ENCODE results near the gene EFCAB12. TPM values are rescaled to one million over a fixed set of nuclear protein-coding genes. Genes with fewer than 3 reads are reported as not detected.
"Not testable (repeated sequence)": the region's sequence is repeated elsewhere in the genome, so short reads cannot be mapped to it uniquely, and the experiment has no call there.

EFCAB12 gene
- total RNA-seq, 2 experiments from 2014 or later: 0.69 TPM

DNA sequence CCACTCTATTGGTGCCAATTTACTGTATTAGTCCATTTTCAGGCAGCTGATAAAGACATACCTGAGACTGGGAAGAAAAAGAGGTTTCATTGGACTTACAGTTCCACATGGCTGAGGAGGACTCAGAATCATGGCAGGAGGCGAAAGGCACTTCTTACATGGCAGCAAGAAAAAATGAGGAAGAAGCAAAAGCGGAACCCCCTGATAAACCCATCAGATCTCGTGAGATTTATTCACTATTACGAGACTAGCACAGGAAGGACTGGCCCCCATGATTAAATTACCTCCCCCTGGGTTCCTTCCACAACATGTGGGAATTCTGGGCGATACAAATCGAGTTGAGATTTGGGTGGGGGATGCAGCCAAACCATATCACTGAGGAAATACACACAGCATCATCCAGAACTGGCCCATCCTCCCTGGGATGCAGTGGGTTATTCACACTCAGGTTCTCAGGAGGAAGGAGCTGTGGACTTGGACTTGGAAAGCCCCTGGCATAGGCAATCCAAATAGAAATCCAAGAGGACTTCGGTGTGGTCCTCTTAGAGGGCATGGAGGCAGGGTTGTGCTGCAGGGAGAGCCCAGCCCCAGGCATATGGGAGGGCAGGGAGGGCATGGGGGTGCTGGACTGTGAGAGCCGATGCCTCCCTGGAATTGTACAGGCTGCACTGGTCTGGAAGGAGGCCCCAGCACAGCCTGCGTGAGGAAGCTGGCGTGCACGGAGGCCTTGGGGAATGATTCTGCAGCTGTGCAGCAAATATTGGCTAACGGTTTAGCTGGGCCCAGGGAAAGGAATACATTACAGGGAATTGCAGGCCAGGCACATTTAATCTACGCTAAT lies 62.9 kb downstream of the EFCAB12 start:
- ChIA-PET CTCF (no interaction called here), POLR2A (no interaction called here)
- Mint-ChIP-seq H3K4me3 (no peak overlapping the region), H3K27me3 (peaks cover 2% of the 10 kb centered on the region), H3K27ac (no peak overlapping the region), H3K4me1 (no peaks in the 10 kb centered on the region), H3K36me3 (ENCODE audit: low read depth) (no peaks in the 10 kb centered on the region), H3K9me3 (no peaks in the 10 kb centered on the region)
- DNase-seq: no peak

DNA sequence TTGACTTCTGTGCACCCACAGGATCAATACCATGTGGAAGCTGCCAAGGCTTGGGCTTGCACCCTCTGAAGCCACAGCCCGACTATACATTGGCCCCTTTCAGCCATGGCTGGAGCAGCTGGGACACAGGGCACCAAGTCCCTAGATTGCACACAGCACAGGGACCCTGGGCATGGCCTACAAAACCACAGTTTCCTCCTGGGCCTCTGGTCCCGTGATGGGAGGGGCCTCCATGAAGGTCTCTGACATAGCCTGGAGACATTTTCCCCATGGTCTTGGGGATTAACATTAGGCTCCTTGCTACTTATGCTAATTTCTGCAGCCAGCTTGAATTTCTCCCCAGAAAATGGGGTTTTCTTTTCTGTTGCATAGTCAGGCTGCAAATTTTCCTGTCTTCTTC lies 63.6 kb downstream of the EFCAB12 start:
- DNase-seq; CTCF ChIA-PET; H3K9me3 Mint-ChIP-seq; H3K4me1 Mint-ChIP-seq; H3K4me3 Mint-ChIP-seq; H3K27me3 Mint-ChIP-seq; H3K36me3 Mint-ChIP-seq (ENCODE audit: low read depth); H3K27ac Mint-ChIP-seq; POLR2A ChIA-PET: not testable (repeated sequence)

DNA sequence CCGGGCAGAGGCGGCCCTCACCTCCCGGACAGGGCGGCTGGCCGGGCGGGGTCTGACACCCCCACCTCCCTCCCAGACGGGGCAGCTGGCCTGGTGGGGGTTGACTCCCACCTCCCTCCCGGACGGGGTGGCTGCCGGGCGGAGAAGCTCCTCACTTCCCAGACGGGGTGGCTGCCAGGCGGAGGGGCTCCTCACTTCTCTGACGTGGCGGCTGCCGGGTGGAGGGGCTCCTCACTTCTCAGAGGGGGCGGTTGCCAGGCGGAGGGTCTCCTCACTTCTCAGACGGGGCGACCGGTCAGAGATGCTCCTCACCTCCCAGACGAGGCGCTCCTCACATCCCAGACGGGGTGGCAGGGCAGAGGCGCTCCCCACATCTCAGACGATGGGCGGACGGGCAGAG lies 65.1 kb downstream of the EFCAB12 start:
- H3K9me3 Mint-ChIP-seq; H3K27me3 Mint-ChIP-seq; H3K36me3 Mint-ChIP-seq (ENCODE audit: low read depth); CTCF ChIA-PET; H3K27ac Mint-ChIP-seq; DNase-seq; H3K4me1 Mint-ChIP-seq; H3K4me3 Mint-ChIP-seq; POLR2A ChIA-PET: not testable (repeated sequence)

DNA sequence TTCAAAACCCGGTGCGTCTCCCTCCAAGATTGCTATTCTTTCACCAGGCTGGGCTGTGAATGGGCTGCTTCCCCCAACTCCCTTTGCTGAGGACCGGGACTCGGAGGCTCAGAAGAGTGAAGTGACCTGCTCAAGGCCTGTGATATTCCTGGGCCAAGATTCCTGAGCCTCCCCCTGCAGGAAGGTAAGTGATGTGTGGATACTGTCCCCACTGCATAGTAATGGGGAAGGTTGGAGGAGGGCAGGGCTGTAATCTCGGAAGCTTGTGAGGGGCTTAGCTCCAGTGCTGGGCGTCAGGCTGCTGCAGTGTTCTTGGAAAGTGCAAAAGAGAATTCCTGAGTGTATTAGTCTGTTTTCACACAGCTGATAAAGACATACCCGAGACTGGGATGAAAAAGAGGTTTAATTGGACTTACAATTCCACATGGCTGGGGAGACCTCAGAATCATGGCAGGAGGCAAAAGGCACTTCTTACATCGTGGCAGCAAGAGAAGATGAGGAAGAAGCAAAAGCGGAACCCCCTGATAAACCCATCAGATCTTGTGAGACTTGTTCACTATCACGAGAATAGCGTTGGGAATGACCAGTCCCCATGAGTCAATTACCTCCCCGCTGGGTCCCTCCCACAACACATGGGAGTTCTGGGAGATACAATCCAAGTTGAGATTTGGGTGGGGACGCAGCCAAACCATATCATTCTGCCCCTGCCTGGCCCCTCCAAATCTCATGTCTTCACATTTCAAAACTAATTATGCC lies 67.6 kb downstream of the EFCAB12 start:
- Mint-ChIP-seq H3K9me3 (no peaks in the 10 kb centered on the region), H3K36me3 (ENCODE audit: low read depth) (no peaks in the 10 kb centered on the region), H3K4me1 (no peaks in the 10 kb centered on the region), H3K27me3 (no peaks in the 10 kb centered on the region), H3K27ac (no peak overlapping the region), H3K4me3 (no peak overlapping the region)
- ChIA-PET POLR2A (no interaction called here), CTCF (interaction anchor here (0.6 to 1.0 kb wide), 2 partner anchors 24 to 43 kb away, joined by 3 read pairs; no protein-coding TSS in a partner anchor)
- DNase-seq: no peak

DNA sequence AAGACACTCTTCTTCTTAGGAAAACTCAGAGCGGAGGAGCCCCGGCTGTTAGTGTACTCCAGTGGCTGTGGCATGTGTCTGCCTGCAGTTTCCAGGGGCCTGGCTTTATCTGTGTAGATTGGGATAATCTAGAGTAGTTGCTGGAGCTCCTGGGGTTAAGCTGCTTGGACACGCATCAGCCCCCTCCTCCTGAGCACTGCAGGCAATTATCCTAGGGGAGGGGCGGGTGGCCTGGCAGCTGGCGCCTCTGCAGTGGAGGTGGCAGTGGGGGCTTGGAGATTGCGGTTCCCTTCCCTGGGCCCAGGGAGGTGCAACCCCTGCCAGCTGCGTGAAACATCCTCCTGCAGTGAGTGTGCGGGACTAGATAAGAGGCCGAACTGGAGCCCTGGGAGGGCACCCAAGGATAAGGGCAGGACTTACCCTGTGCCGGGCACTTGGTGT lies 68.2 kb downstream of the EFCAB12 start:
- H3K4me3 Mint-ChIP-seq: no peak overlapping the region
- CTCF ChIA-PET: interaction anchor here (1.0 kb wide), 1 partner anchor 42 kb away, joined by 3 read pairs; no protein-coding TSS in a partner anchor

DNA sequence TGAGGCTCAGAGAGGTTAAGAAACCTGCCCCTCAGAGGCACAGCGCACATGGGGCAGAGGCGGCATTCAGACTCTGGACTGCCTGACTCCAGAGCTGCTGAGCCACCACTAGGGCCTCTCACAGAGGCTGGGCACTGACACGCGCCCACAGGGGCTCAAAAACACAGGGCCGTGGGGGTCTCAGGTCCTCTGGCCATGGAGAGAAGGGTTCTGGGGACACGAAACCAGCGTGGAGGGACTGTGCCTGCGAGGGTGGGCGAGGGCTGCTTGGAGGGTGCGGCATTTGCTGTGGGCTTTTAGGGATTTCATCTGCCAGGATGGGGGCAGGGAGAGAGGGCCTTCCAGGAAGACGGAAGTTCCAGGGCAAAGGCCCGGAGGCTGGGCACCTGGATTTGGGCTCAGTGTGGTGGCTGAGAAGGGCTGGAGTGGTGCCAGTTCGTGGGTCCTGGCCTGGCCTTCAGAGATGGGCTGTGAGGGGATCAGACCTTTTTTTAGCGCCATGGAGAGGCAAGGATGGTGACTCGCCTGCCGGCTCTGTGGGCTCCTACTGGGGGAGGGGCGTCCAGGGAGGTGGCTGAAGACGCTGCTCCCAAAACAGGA lies 69.6 kb downstream of the EFCAB12 start:
- no peaks in the 10 kb centered on the region for H3K9me3 Mint-ChIP-seq
- H3K36me3 Mint-ChIP-seq (ENCODE audit: low read depth): no peaks in the 10 kb centered on the region
- DNase-seq: no peak
- POLR2A ChIA-PET: no interaction called here
- H3K27me3 Mint-ChIP-seq: no peaks in the 10 kb centered on the region
- H3K27ac Mint-ChIP-seq: no peak overlapping the region
- no peaks in the 10 kb centered on the region for H3K4me1 Mint-ChIP-seq
- H3K4me3 Mint-ChIP-seq: no peak overlapping the region
- CTCF ChIA-PET: interaction anchor here (0.6 kb wide), 1 partner anchor 209 kb away, joined by 6 read pairs; no protein-coding TSS in a partner anchor

More for the DNA sequence above, 68.2 kb downstream of the EFCAB12 start:
- Mint-ChIP-seq H3K27ac (no peak overlapping the region), H3K4me1 (no peaks in the 10 kb centered on the region), H3K9me3 (no peaks in the 10 kb centered on the region), H3K27me3 (no peaks in the 10 kb centered on the region), H3K36me3 (ENCODE audit: low read depth) (no peaks in the 10 kb centered on the region)
- no peak for DNase-seq
- POLR2A ChIA-PET: no interaction called here

DNA sequence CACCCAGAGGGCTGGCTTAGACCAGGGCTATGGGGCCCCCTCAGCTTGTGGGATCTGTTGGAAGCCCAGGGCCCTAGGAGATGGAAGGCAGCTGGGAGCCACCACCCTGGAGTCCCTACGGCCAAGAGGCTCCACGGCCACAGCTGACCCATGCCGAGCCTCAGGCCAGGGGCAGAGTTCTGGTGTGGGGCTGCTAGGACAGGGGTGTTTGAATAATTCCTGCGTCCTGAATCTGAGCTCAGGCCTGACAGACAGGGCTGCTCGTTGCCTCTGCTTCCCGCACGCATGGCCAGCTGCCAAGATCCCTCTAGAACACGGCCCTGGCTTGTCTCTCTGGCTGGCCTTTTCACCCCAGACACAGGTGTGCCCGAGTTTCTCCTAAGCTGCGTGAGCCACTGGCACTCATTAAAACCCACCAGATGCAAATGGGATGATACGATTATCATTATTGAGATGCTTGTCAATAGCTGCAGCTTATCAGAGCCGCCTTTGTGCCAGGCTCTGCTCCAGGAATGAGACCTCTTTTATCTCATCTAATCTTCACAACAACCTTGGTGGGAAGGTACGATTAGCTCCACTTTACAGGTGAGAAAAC lies 70.2 kb downstream of the EFCAB12 start:
- no peaks in the 10 kb centered on the region for H3K27me3 Mint-ChIP-seq
- no peaks in the 10 kb centered on the region for H3K9me3 Mint-ChIP-seq
- no peak for DNase-seq
- CTCF ChIA-PET: interaction anchor here (0.6 kb wide), 1 partner anchor 208 kb away, joined by 6 read pairs; no protein-coding TSS in a partner anchor
- no peak overlapping the region for H3K4me3 Mint-ChIP-seq
- POLR2A ChIA-PET: no interaction called here
- H3K4me1 Mint-ChIP-seq: no peaks in the 10 kb centered on the region
- no peak overlapping the region for H3K27ac Mint-ChIP-seq
- H3K36me3 Mint-ChIP-seq (ENCODE audit: low read depth): no peaks in the 10 kb centered on the region

DNA sequence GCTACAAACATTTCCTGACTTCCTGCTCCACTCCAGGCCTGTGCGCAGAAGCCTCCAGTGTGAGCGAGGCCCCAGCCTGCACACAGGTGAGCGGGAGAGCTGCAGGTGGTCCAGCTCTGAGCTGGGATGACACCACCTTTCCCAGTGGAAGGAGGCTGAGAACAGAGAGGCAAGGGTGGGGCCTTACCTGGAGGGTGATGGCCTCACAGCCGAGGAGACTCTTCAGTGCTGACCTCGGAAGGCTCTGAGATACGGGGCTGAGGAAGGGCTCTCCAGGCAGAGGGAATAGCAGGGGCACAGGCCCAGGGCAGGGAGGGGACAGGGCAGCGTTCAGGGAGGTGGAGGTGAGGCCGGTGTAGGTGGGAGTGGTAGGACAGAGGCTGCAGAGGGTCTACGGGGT lies 70.8 kb downstream of the EFCAB12 start:
- no peak for DNase-seq
- no peak overlapping the region for H3K4me3 Mint-ChIP-seq
- no peaks in the 10 kb centered on the region for H3K4me1 Mint-ChIP-seq
- H3K9me3 Mint-ChIP-seq: no peaks in the 10 kb centered on the region
- no peaks in the 10 kb centered on the region for H3K27me3 Mint-ChIP-seq
- no peaks in the 10 kb centered on the region for H3K36me3 Mint-ChIP-seq (ENCODE audit: low read depth)
- no peak overlapping the region for H3K27ac Mint-ChIP-seq
- POLR2A ChIA-PET: no interaction called here
- CTCF ChIA-PET: no interaction called here

DNA sequence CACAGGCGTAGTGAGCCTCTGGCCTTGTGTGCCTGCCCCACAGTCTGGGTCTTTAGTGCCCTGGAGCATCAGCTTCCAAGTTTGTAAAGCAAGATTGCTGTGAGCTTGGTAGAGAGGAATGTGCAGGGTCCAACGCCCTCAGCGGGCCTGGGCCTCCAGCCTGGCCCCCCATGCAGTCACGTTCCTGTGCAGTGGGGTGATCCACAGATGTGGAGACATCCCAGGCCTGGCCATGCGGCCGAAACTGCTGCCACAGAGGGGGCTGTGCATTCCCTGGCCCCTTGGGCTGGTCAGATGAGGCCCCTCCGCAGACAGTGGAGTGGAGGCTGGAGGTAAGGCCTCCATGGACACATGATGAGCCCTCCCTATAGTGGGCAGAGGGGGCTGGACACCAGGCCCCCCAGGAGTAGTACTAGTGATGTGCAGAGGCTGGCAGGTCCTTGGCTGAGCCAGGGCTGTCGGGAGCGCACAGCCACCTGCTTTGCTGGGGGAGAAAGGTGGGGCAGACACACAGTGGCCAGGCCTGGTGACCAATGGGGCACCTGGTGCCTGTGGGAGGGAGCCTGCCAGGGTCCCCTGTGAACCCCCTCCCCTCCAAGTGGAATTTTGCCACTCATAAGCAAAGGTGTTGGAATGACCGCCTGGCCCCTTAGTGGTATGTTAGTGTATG lies 71.5 kb downstream of the EFCAB12 start:
- H3K4me1 Mint-ChIP-seq: no peaks in the 10 kb centered on the region
- DNase-seq: no peak
- H3K4me3 Mint-ChIP-seq: no peak overlapping the region
- CTCF ChIA-PET: no interaction called here
- POLR2A ChIA-PET: no interaction called here
- H3K27me3 Mint-ChIP-seq: no peaks in the 10 kb centered on the region
- no peaks in the 10 kb centered on the region for H3K36me3 Mint-ChIP-seq (ENCODE audit: low read depth)
- H3K27ac Mint-ChIP-seq: no peak overlapping the region
- no peaks in the 10 kb centered on the region for H3K9me3 Mint-ChIP-seq

DNA sequence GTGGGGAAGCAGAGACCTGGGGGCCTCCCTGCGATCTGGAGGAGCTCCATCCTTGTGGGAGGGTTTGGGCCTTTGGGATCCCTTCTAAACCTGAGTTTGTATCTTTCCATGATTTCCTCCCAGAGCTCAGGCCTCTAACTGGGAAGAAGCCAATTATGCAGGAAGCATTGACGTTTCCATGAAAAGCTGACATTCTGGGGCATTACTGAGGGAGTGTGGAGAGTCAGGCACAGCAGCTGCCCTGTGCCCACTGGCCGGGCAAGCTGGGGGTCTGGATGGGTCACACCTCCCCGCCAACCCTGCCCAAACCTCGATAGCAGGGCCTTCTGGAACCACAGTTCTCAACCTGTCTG lies 74.9 kb downstream of the EFCAB12 start:
- no peaks in the 10 kb centered on the region for H3K4me1 Mint-ChIP-seq
- no peak overlapping the region for H3K27ac Mint-ChIP-seq
- ChIA-PET POLR2A (no interaction called here), CTCF (interaction anchor here (0.5 kb wide), 1 partner anchor 1255 kb away, joined by 4 read pairs; no protein-coding TSS in a partner anchor)
- no peak overlapping the region for H3K4me3 Mint-ChIP-seq
- H3K27me3 Mint-ChIP-seq: no peaks in the 10 kb centered on the region
- DNase-seq: no peak
- H3K9me3 Mint-ChIP-seq: no peaks in the 10 kb centered on the region
- no peaks in the 10 kb centered on the region for H3K36me3 Mint-ChIP-seq (ENCODE audit: low read depth)

DNA sequence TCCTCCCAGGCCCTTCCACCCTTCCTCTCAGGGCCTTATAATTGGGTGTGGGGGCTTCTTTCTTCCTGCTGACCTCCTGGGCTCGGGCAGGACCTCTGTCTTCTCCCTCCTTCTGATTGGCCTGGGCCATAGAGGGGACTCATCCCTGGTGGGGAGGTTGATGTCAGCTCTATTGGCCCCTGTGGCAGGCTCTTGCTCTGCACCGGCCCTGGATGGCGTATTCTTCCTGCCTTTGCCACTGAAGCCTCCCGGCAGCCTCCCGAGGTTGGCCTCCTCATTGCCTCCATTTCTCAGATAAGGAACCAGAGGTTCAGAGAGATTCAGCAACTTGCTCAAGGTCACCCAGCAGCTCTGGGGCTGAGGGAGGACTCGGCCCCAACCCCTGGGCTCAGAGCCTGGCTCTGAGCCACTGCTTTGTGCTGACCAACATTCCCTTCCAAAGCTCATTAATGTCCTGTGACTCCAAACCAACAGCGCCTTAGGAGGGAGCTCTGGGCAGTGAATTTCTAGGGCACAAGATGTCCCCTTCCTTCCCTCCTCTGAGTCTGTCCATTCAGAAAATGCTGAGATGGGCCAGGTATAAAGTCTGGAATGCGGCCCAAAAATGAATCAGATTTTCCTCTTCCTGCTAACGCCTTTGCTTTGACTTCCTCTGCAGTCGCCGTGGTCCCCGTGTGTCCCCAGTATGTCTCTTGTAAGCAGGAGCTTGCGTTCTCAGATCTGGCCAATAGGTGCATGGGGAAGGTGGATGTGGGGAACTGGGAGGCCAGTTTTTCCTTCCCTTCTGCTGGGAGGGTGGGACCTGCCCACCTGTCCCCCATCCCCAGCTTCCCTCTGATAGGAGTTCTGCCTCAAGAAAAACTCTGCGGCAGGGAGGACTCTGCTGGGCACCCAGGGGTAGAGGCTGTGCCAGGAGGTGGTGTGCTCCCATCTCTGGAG lies 75.5 kb downstream of the EFCAB12 start:
- CTCF ChIA-PET: interaction anchor here (0.5 kb wide), 1 partner anchor 1255 kb away, joined by 4 read pairs; no protein-coding TSS in a partner anchor
- Mint-ChIP-seq H3K36me3 (ENCODE audit: low read depth) (no peaks in the 10 kb centered on the region), H3K27ac (no peak overlapping the region), H3K9me3 (no peaks in the 10 kb centered on the region), H3K4me3 (no peak overlapping the region), H3K27me3 (no peaks in the 10 kb centered on the region), H3K4me1 (no peaks in the 10 kb centered on the region)
- DNase-seq: no peak
- POLR2A ChIA-PET: no interaction called here

DNA sequence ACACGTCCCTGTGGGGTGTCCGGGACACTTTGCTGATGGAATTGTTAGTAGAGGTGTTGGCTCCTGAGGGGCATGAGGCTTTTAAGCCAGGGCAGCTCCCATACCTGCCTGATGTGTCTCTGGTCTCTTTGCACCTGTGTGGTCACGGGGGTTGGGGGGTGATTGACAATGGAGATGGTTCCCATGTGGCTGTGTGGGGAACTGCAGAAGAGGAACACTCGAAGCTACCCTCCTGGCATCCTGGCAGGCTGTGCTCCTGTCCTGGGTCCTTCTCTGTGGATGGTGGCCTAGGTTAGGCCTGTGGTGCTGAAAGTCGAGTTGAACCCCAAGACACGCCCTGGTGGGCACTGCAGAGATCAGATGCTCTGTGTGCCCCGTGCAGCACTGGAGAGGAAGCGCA lies 76.4 kb downstream of the EFCAB12 start:
- Mint-ChIP-seq H3K27me3 (no peaks in the 10 kb centered on the region), H3K9me3 (no peaks in the 10 kb centered on the region), H3K4me1 (peaks cover 2% of the 10 kb centered on the region), H3K36me3 (ENCODE audit: low read depth) (no peaks in the 10 kb centered on the region), H3K27ac (no peak overlapping the region), H3K4me3 (no peak overlapping the region)
- DNase-seq: no peak
- CTCF ChIA-PET: interaction anchor here (1.3 kb wide), 1 partner anchor 31 kb away, joined by 3 read pairs; no protein-coding TSS in a partner anchor
- POLR2A ChIA-PET: no interaction called here

All from activated CD4-positive, alpha-beta T cell treated with anti-CD3 and anti-CD28 coated beads, Interleukin-2, amount 10 ng/mL, durations not matched to agents 7 days and 5 days (primary cell).